Smooth muscle cell (in vitro differentiated cells): ENCODE measurements around the gene SRD5A2. TPM values are rescaled to one million over a fixed set of nuclear protein-coding genes. Genes with fewer than 3 reads are reported as not detected.
A peak's percentile ranks its signal among the peaks of the same experiment; 100 is the strongest.
"Not testable (repeated sequence)": the region's sequence is repeated elsewhere in the genome, so short reads cannot be mapped to it uniquely, and the experiment has no call there.

ENCODE experiments used
- DNase-seq: peaks from one replicate; lab custom pipeline; 2025; ENCODE audit not compliant: unreplicated experiment; lab: John Stamatoyannopoulos, UW
- H2AFZ ChIP-seq: fragments of 200-600 bp; sonication (generic); 2 replicates; pipeline ENCODE4 v1.6.0; 2016; ENCODE audit warnings: antibody characterized with exemption, low read depth, mild to moderate bottlenecking
- H3F3A ChIP-seq: fragments of 200-600 bp; sonication (generic); 2 replicates; pipeline ENCODE4 v1.6.0; 2017; ENCODE audit warnings: antibody characterized with exemption, low read depth
- H3K27ac ChIP-seq: fragments of 200-600 bp; sonication (generic); 2 replicates; pipeline ENCODE4 v1.5.1; 2016; ENCODE audit warnings: low read depth, mild to moderate bottlenecking
- H3K27me3 ChIP-seq: fragments of 200-600 bp; sonication (generic); 2 replicates; pipeline ENCODE4 v1.6.1; 2016; ENCODE audit warnings: low read depth, mild to moderate bottlenecking
- H3K36me3 ChIP-seq: fragments of 200-600 bp; sonication (generic); 2 replicates; pipeline ENCODE4 v1.5.1; 2016; ENCODE audit warnings: low read depth
- H3K4me1 ChIP-seq: fragments of 200-600 bp; sonication (generic); 2 replicates; pipeline ENCODE4 v1.5.1; 2016; ENCODE audit warnings: low read depth
- H3K4me2 ChIP-seq: fragments of 200-600 bp; sonication (generic); 2 replicates; pipeline ENCODE4 v1.6.0; 2016; ENCODE audit warnings: mild to moderate bottlenecking
- H3K4me3 ChIP-seq: fragments of 200-600 bp; sonication (generic); 2 replicates; pipeline ENCODE4 v1.5.1; 2016; ENCODE audit warnings: mild to moderate bottlenecking
- H3K79me2 ChIP-seq: fragments of 200-600 bp; sonication (generic); 2 replicates; pipeline ENCODE4 v1.6.0; 2016; ENCODE audit warnings: low read depth, mild to moderate bottlenecking
- H3K9ac ChIP-seq: fragments of 200-600 bp; sonication (generic); 2 replicates; pipeline ENCODE4 v1.6.0; 2016; ENCODE audit warnings: low read depth
- H3K9me3 ChIP-seq: fragments of 200-600 bp; sonication (generic); replicated peaks from 2 replicates; pipeline ENCODE4 v1.5.1; 2016; ENCODE audit warnings: low read depth
- H4K20me1 ChIP-seq: fragments of 200-600 bp; sonication (generic); 2 replicates; pipeline ENCODE4 v1.6.0; 2016; ENCODE audit warnings: low read depth
- WGBS: methylation state at CpG from one replicate; pipeline ENCODE4 v1.1.7; 2016; ENCODE audit warnings: low lambda C conversion rate; 5-methylcytosine and 5-hydroxymethylcytosine counted together
- polyA plus RNA-seq: library from polyadenylated mRNA; unstranded; fragments of >200 nt; fragmentation: Nextera tagmentation; extraction: Ambion mirVana; gene quantifications from 2 replicates; pipeline ENCODE4 v1.2.1, GENCODE V29; 2016
- total RNA-seq: library from RNA; depleted of rRNA; stranded (reverse); fragments of >200 nt; gene quantifications from 2 replicates; pipeline ENCODE4 v1.2.3, GENCODE V29; 2014
- TF ChIP-seq, protein P1 (sequence below): fragments of 200-600 bp; sonication (generic); IDR thresholded peaks from 2 replicates; pipeline ENCODE4 v1.5.1; 2017; ENCODE audit warnings: borderline replicate concordance, mild to moderate bottlenecking, antibody characterized with exemption; ENCODE audit not compliant: insufficient read depth, poor library complexity, severe bottlenecking

SRD5A2 gene
- total and polyA plus RNA-seq, 2 experiments from 2014 or later, result 0.04 TPM; not detected in 1

DNA sequence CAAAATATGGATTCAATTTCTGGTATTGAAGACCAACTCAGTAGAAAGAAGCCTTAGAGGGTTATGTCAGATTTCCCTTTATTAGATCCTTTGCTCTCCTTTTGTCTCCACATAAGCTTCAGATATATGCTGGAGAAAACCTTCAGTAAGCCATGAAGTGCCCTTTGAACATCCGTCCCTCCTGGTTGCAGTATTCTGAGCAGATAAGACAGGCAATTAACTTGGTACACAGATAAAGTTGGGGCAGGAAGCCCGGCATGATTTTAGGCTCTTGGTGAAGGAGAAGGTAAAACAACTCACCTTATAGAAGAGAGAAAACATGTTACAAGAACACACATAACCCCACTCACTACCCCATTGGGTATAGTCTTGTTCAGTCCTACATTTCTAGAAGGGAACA lies 76.4 kb downstream of the SRD5A2 start:
- no peak overlapping the region for H2AFZ ChIP-seq
- H3K4me2 ChIP-seq, result no peak overlapping the region
- 86% methylated on average over 2 of the region's 2 CpGs for WGBS
- H3K27ac ChIP-seq, result no peak overlapping the region
- no peak overlapping the region for H3K4me3 ChIP-seq
- H3K4me1 ChIP-seq, result peaks cover 14% of the 10 kb centered on the region
- H3K79me2 ChIP-seq, result no peaks in the 10 kb centered on the region
- no peaks in the 10 kb centered on the region for H3K27me3 ChIP-seq
- TF ChIP-seq, protein P1, sequence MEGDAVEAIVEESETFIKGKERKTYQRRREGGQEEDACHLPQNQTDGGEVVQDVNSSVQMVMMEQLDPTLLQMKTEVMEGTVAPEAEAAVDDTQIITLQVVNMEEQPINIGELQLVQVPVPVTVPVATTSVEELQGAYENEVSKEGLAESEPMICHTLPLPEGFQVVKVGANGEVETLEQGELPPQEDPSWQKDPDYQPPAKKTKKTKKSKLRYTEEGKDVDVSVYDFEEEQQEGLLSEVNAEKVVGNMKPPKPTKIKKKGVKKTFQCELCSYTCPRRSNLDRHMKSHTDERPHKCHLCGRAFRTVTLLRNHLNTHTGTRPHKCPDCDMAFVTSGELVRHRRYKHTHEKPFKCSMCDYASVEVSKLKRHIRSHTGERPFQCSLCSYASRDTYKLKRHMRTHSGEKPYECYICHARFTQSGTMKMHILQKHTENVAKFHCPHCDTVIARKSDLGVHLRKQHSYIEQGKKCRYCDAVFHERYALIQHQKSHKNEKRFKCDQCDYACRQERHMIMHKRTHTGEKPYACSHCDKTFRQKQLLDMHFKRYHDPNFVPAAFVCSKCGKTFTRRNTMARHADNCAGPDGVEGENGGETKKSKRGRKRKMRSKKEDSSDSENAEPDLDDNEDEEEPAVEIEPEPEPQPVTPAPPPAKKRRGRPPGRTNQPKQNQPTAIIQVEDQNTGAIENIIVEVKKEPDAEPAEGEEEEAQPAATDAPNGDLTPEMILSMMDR, result no peak
- H4K20me1 ChIP-seq, result no peaks in the 10 kb centered on the region
- no peaks in the 10 kb centered on the region for H3F3A ChIP-seq
- DNase-seq, result no peak
- no peaks in the 10 kb centered on the region for H3K36me3 ChIP-seq
- no peak overlapping the region for H3K9ac ChIP-seq
- H3K9me3 ChIP-seq, result no peaks in the 10 kb centered on the region

DNA sequence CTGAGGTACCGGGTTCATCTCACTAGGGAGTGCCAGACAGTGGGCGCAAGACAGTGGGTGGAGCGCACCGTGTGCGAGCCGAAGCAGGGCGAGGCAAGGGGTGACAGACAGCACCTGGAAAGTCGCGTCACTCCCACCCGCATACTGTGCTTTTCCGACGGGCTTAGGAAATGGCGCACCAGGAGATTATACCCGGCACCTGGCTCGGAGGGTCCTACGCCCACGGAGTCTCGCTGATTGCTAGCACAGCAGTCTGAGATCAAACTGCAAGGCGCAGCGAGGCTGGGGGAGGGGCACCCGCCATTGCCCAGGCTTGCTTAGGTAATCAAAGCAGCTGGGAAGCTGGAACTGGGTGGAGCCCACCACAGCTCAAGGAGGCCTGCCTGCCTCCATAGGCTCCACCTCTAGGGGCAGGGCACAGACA lies 84.3 kb downstream of the SRD5A2 start:
- H3K27ac ChIP-seq, result peak overlapping the region; percentile 30
- H3K36me3 ChIP-seq, DNase-seq: not testable (repeated sequence)

DNA sequence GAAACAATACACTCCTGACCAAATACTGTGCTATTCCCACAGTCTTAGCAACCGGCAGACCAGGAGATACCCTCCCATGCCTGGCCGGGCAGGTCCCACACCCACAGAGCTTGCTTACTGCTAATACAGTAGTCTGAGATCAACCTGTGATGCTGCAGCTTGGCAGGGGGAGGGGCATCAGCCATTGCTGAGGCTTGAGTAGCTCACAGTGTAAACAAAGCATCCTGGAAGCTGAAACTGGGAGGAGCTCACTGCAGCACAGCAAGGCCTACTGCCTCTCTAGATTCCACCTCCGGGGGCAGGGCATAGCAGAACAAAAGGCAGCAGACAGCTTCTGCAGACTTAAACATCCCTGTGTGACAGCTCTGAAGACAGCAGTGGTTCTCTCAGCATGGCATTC lies 91.4 kb downstream of the SRD5A2 start:
- not testable (repeated sequence) for DNase-seq, H2AFZ ChIP-seq, H3K9me3 ChIP-seq, H3K9ac ChIP-seq, H3K27ac ChIP-seq, H3K4me1 ChIP-seq, H3K4me3 ChIP-seq, H3K4me2 ChIP-seq, H3K27me3 ChIP-seq, H3F3A ChIP-seq, H4K20me1 ChIP-seq, H3K79me2 ChIP-seq, H3K36me3 ChIP-seq
- WGBS, result 51% methylated on average over 3 of the region's 3 CpGs

More for the DNA sequence above, 84.3 kb downstream of the SRD5A2 start:
- not testable (repeated sequence) for H3K79me2 ChIP-seq, H3K4me1 ChIP-seq, H3K27me3 ChIP-seq, H3K9me3 ChIP-seq, H3F3A ChIP-seq, H4K20me1 ChIP-seq
- 16% methylated on average over 21 of the region's 21 CpGs for WGBS
- peak overlapping the region; percentile 79 for H3K4me2 ChIP-seq
- peak overlapping the region; percentile 53 for H3K4me3 ChIP-seq
- peak overlapping the region; percentile 85 for H2AFZ ChIP-seq
- peak overlapping the region; percentile 27 for H3K9ac ChIP-seq

DNA sequence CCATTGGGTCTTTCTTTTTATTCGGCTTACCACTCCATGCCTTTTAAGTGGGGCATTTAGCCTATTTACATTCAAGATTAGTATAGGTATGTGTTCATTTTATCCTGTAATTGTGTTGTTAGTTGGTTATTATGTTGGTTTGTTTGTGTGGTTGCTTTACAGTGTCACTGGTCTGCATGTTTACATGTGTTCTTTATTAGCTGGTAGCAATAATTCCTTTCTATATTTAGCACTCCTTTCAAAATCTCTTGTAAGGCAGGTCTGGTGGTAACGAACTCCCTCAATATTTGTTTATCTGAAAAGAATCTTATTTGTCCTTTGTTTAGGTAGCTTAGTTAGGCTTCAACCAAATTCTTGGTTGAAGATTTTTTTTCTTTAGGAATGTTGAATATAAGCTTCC lies 97.5 kb downstream of the SRD5A2 start:
- Histone ChIP-seq H2AFZ (no peak overlapping the region), H3K9ac (no peak overlapping the region), H3F3A (no peaks in the 10 kb centered on the region), H3K36me3 (no peaks in the 10 kb centered on the region), H3K4me3 (no peak overlapping the region), H3K4me1 (no peaks in the 10 kb centered on the region), H3K79me2 (no peaks in the 10 kb centered on the region), H3K27ac (no peak overlapping the region), H3K4me2 (no peak overlapping the region), H3K9me3 (no peaks in the 10 kb centered on the region), H3K27me3 (no peaks in the 10 kb centered on the region), H4K20me1 (no peaks in the 10 kb centered on the region)
- WGBS, result 72% methylated on average over 2 of the region's 2 CpGs
- TF ChIP-seq, protein P1, result no peak
- DNase-seq, result no peak
